ENCODE measurements around the gene MAP1B.

MAP1B gene

GRCh38 chr5:72180925-72181324, 73.7 kb downstream of the MAP1B start:
- no peak overlapping the region for H3K14ac ChIP-seq (ENCODE audit: low read length in 2 of 2)
- no peaks in the 10 kb centered on the region for H3K27me3 ChIP-seq (ENCODE audit: control insufficient read depth in 1 of 2, insufficient read depth in 1 of 2, low read length in 2 of 2)
- H3K4me2 ChIP-seq (ENCODE audit: low read length, poor library complexity, severe bottlenecking): no peak overlapping the region
- WGBS: 71% methylated on average over 4 of the region's 4 CpGs
- peak overlapping the region; percentile 15 for H3K9ac ChIP-seq (ENCODE audit: low read length)
- no peak overlapping the region for H2BK15ac ChIP-seq (ENCODE audit: low read depth, poor library complexity, severe bottlenecking)
- H3K9me3 ChIP-seq (ENCODE audit: control insufficient read depth, low read length): no peaks in the 10 kb centered on the region
- no peak overlapping the region for H2BK5ac ChIP-seq (ENCODE audit: low read depth, low read length, poor library complexity, severe bottlenecking)
- no peak overlapping the region for H2AK5ac ChIP-seq (ENCODE audit: low read length, severe bottlenecking)
- no peak overlapping the region for H2BK12ac ChIP-seq (ENCODE audit: low read length in 2 of 2)
- no peak overlapping the region for H2AFZ ChIP-seq (ENCODE audit: low read depth, low read length)
- peak overlapping the region in 1 of 2 experiments; percentile 26 for H3K4me3 ChIP-seq (ENCODE audit: insufficient read depth in 1 of 2, low read depth in 1 of 2, low read length in 2 of 2)
- H3K27ac ChIP-seq (ENCODE audit: low read length, poor library complexity, severe bottlenecking): no peak overlapping the region
- no peak overlapping the region for H2BK120ac ChIP-seq (ENCODE audit: low read depth, low read length)
- H3K18ac ChIP-seq (ENCODE audit: low read depth in 1 of 2, low read length in 2 of 2): no peak overlapping the region
- no peak overlapping the region for H3K23ac ChIP-seq (ENCODE audit: low read length in 2 of 2)
- H4K8ac ChIP-seq (ENCODE audit: low read length): no peak overlapping the region
- no peak overlapping the region for H4K91ac ChIP-seq (ENCODE audit: low read length)
- H3K79me1 ChIP-seq (replicated peaks; ENCODE audit: low read length, poor library complexity, severe bottlenecking): peaks cover 45% of the 10 kb centered on the region
- DNase-seq: peak; percentile 26
- no peak overlapping the region for H3K4ac ChIP-seq (ENCODE audit: low read depth in 1 of 2, low read length in 2 of 2)
- peaks cover 32 to 49% of the 10 kb centered on the region in 2 experiments for H3K36me3 ChIP-seq (ENCODE audit: control insufficient read depth in 1 of 2, insufficient read depth in 2 of 2, low read depth in 1 of 2, low read length in 2 of 2)
- peaks cover 19% of the 10 kb centered on the region for H3K4me1 ChIP-seq (ENCODE audit: control insufficient read depth, insufficient read depth, low read depth, low read length)

- Histone ChIP-seq H3K4me1 (ENCODE audit: control insufficient read depth, insufficient read depth, low read depth, low read length) (peaks cover 13% of the 10 kb centered on the region), H3K79me1 (replicated peaks; ENCODE audit: low read length, poor library complexity, severe bottlenecking) (peaks cover 40% of the 10 kb centered on the region), H3K23ac (ENCODE audit: low read length in 2 of 2) (no peak overlapping the region), H4K91ac (ENCODE audit: low read length) (no peak overlapping the region), H3K4me2 (ENCODE audit: low read length, poor library complexity, severe bottlenecking) (no peak overlapping the region), H3K36me3 (ENCODE audit: control insufficient read depth in 1 of 2, insufficient read depth in 2 of 2, low read depth in 1 of 2, low read length in 2 of 2) (peaks cover 39 to 47% of the 10 kb centered on the region in 2 experiments), H4K8ac (ENCODE audit: low read length) (no peak overlapping the region), H3K9me3 (ENCODE audit: control insufficient read depth, low read length) (no peaks in the 10 kb centered on the region), H3K14ac (ENCODE audit: low read length in 2 of 2) (peak overlapping the region in 1 of 2 experiments; percentile 2), H2AFZ (ENCODE audit: low read depth, low read length) (no peak overlapping the region), H3K27ac (ENCODE audit: low read length, poor library complexity, severe bottlenecking) (no peak overlapping the region), H2BK120ac (ENCODE audit: low read depth, low read length) (no peak overlapping the region), H2BK15ac (ENCODE audit: low read depth, poor library complexity, severe bottlenecking) (no peak overlapping the region), H2BK5ac (ENCODE audit: low read depth, low read length, poor library complexity, severe bottlenecking) (no peak overlapping the region), H3K4me3 (ENCODE audit: insufficient read depth in 1 of 2, low read depth in 1 of 2, low read length in 2 of 2) (no peak overlapping the region), H2AK5ac (ENCODE audit: low read length, severe bottlenecking) (no peak overlapping the region), H3K18ac (ENCODE audit: low read depth in 1 of 2, low read length in 2 of 2) (no peak overlapping the region), H2BK12ac (ENCODE audit: low read length in 2 of 2) (no peak overlapping the region), H3K9ac (ENCODE audit: low read length) (no peak overlapping the region), H3K27me3 (ENCODE audit: control insufficient read depth in 1 of 2, insufficient read depth in 1 of 2, low read length in 2 of 2) (no peaks in the 10 kb centered on the region), H3K4ac (ENCODE audit: low read depth in 1 of 2, low read length in 2 of 2) (no peak overlapping the region)
- WGBS: 96% methylated on average over 7 of the region's 7 CpGs
- no peak for DNase-seq
Observed at GRCh38 chr5:72182686-72183085, 75.4 kb downstream of the MAP1B start.

- no peak overlapping the region for H4K91ac ChIP-seq (ENCODE audit: low read length)
- no peak overlapping the region for H3K9ac ChIP-seq (ENCODE audit: low read length)
- H2AK5ac ChIP-seq (ENCODE audit: low read length, severe bottlenecking): no peak overlapping the region
- no peak overlapping the region for H3K4me3 ChIP-seq (ENCODE audit: insufficient read depth in 1 of 2, low read depth in 1 of 2, low read length in 2 of 2)
- no peaks in the 10 kb centered on the region for H3K27me3 ChIP-seq (ENCODE audit: control insufficient read depth in 1 of 2, insufficient read depth in 1 of 2, low read length in 2 of 2)
- WGBS: 96% methylated on average over 6 of the region's 7 CpGs
- H3K23ac ChIP-seq (ENCODE audit: low read length in 2 of 2): no peak overlapping the region
- no peak overlapping the region for H3K4me2 ChIP-seq (ENCODE audit: low read length, poor library complexity, severe bottlenecking)
- no peak overlapping the region for H2BK15ac ChIP-seq (ENCODE audit: low read depth, poor library complexity, severe bottlenecking)
- no peak overlapping the region for H4K8ac ChIP-seq (ENCODE audit: low read length)
- H2BK12ac ChIP-seq (ENCODE audit: low read length in 2 of 2): no peak overlapping the region
- H3K18ac ChIP-seq (ENCODE audit: low read depth in 1 of 2, low read length in 2 of 2): no peak overlapping the region
- no peak overlapping the region for H2BK120ac ChIP-seq (ENCODE audit: low read depth, low read length)
- H2AFZ ChIP-seq (ENCODE audit: low read depth, low read length): no peak overlapping the region
- H3K27ac ChIP-seq (ENCODE audit: low read length, poor library complexity, severe bottlenecking): no peak overlapping the region
- H3K79me1 ChIP-seq (replicated peaks; ENCODE audit: low read length, poor library complexity, severe bottlenecking): peaks cover 43% of the 10 kb centered on the region
- H3K4me1 ChIP-seq (ENCODE audit: control insufficient read depth, insufficient read depth, low read depth, low read length): peaks cover 13% of the 10 kb centered on the region
- no peak overlapping the region for H3K4ac ChIP-seq (ENCODE audit: low read depth in 1 of 2, low read length in 2 of 2)
- H3K36me3 ChIP-seq (ENCODE audit: control insufficient read depth in 1 of 2, insufficient read depth in 2 of 2, low read depth in 1 of 2, low read length in 2 of 2): peaks cover 44 to 51% of the 10 kb centered on the region in 2 experiments
- H2BK5ac ChIP-seq (ENCODE audit: low read depth, low read length, poor library complexity, severe bottlenecking): no peak overlapping the region
- no peaks in the 10 kb centered on the region for H3K9me3 ChIP-seq (ENCODE audit: control insufficient read depth, low read length)
- H3K14ac ChIP-seq (ENCODE audit: low read length in 2 of 2): no peak overlapping the region
- DNase-seq: no peak
Observed at GRCh38 chr5:72183101-72183520, 75.8 kb downstream of the MAP1B start.

- H3K27me3 ChIP-seq (ENCODE audit: control insufficient read depth in 1 of 2, insufficient read depth in 1 of 2, low read length in 2 of 2): no peaks in the 10 kb centered on the region
- no peak overlapping the region for H2AFZ ChIP-seq (ENCODE audit: low read depth, low read length)
- no peak overlapping the region for H2BK5ac ChIP-seq (ENCODE audit: low read depth, low read length, poor library complexity, severe bottlenecking)
- H3K14ac ChIP-seq (ENCODE audit: low read length in 2 of 2): no peak overlapping the region
- H3K9ac ChIP-seq (ENCODE audit: low read length): no peak overlapping the region
- DNase-seq: no peak
- H3K27ac ChIP-seq (ENCODE audit: low read length, poor library complexity, severe bottlenecking): no peak overlapping the region
- WGBS: no CpG with 5 or more reads among the region's 3 CpGs
- H2BK120ac ChIP-seq (ENCODE audit: low read depth, low read length): no peak overlapping the region
- H3K4me2 ChIP-seq (ENCODE audit: low read length, poor library complexity, severe bottlenecking): no peak overlapping the region
- H2BK15ac ChIP-seq (ENCODE audit: low read depth, poor library complexity, severe bottlenecking): no peak overlapping the region
- no peak overlapping the region for H2AK5ac ChIP-seq (ENCODE audit: low read length, severe bottlenecking)
- H3K4ac ChIP-seq (ENCODE audit: low read depth in 1 of 2, low read length in 2 of 2): no peak overlapping the region
- no peak overlapping the region for H3K4me3 ChIP-seq (ENCODE audit: insufficient read depth in 1 of 2, low read depth in 1 of 2, low read length in 2 of 2)
- no peak overlapping the region for H3K23ac ChIP-seq (ENCODE audit: low read length in 2 of 2)
- peaks cover 45 to 62% of the 10 kb centered on the region in 2 experiments for H3K36me3 ChIP-seq (ENCODE audit: control insufficient read depth in 1 of 2, insufficient read depth in 2 of 2, low read depth in 1 of 2, low read length in 2 of 2)
- H4K91ac ChIP-seq (ENCODE audit: low read length): no peak overlapping the region
- H3K9me3 ChIP-seq (ENCODE audit: control insufficient read depth, low read length): no peaks in the 10 kb centered on the region
- H2BK12ac ChIP-seq (ENCODE audit: low read length in 2 of 2): no peak overlapping the region
- no peak overlapping the region for H4K8ac ChIP-seq (ENCODE audit: low read length)
- peaks cover 6% of the 10 kb centered on the region for H3K4me1 ChIP-seq (ENCODE audit: control insufficient read depth, insufficient read depth, low read depth, low read length)
- H3K79me1 ChIP-seq (replicated peaks; ENCODE audit: low read length, poor library complexity, severe bottlenecking): peaks cover 45% of the 10 kb centered on the region
- no peak overlapping the region for H3K18ac ChIP-seq (ENCODE audit: low read depth in 1 of 2, low read length in 2 of 2)
Observed at GRCh38 chr5:72184408-72184807, 77.1 kb downstream of the MAP1B start.

Data from mesenchymal stem cell (in vitro differentiated cells and primary cell).